CD8-positive, alpha-beta memory T cell (primary cell): ENCODE results near the gene PPP2R2B. TPM values are rescaled to one million over a fixed set of nuclear protein-coding genes. Genes with fewer than 3 reads are reported as not detected.

ENCODE experiments used
- CTCF ChIA-PET: fragments of 350-600 bp; sonication (Branson Sonifier 250); formaldehyde crosslinking; loops from one replicate; lab custom pipeline; 2021; ENCODE audit warnings: antibody characterized with exemption; lab: Charles Lee
- POLR2A ChIA-PET: fragments of 350-600 bp; sonication (Branson Sonifier 250); formaldehyde crosslinking; loops from one replicate; lab custom pipeline; 2021; ENCODE audit warnings: antibody characterized with exemption; lab: Charles Lee
- DNase-seq, 5 donors: peaks; one replicate each; pipeline versions ENCODE4 v3.0.0 to v3.0.0-alpha.2; 2020 to 2022; ENCODE audit warnings: mixed read lengths in 1 of 5
- H3K27ac ChIP-seq: one replicate; pipeline ENCODE4 v1.7.0; 2013; ENCODE audit warnings: low read depth, mild to moderate bottlenecking, low read length, moderate library complexity
- H3K27me3 ChIP-seq: 2 replicates; pipeline ENCODE4 v1.7.0; 2013; ENCODE audit warnings: low read length, mild to moderate bottlenecking; ENCODE audit not compliant: insufficient read depth, poor library complexity, severe bottlenecking
- H3K36me3 ChIP-seq: 2 replicates; pipeline ENCODE4 v1.7.0; 2013; ENCODE audit warnings: mild to moderate bottlenecking, low read length, moderate library complexity; ENCODE audit not compliant: insufficient read depth
- H3K4me1 ChIP-seq: 2 replicates; pipeline ENCODE4 v1.7.0; 2013; ENCODE audit warnings: mild to moderate bottlenecking, low read length, moderate library complexity; ENCODE audit not compliant: insufficient read depth
- H3K4me3 ChIP-seq: 2 replicates; pipeline ENCODE4 v1.7.0; 2013; ENCODE audit warnings: mild to moderate bottlenecking, low read length
- H3K9me3 ChIP-seq: 2 replicates; pipeline ENCODE4 v1.7.0; 2013; ENCODE audit warnings: mild to moderate bottlenecking, low read length
- H3K27ac Mint-ChIP-seq, 8 donors: one replicate each; pipeline ENCODE4 v1.8.0; 2020 to 2021; ENCODE audit warnings: mixed read lengths in 8 of 8, mild to moderate bottlenecking in 6 of 8, inconsistent platforms in 3 of 8, moderate library complexity in 3 of 8
- H3K27me3 Mint-ChIP-seq, 2 donors: one replicate each; pipeline ENCODE4 v1.8.0; 2020 to 2021; ENCODE audit warnings: mixed read lengths in 2 of 2, mild to moderate bottlenecking in 1 of 2, moderate library complexity in 1 of 2
- H3K36me3 Mint-ChIP-seq, 3 donors: one replicate each; pipeline ENCODE4 v1.8.0; 2020 to 2021; ENCODE audit warnings: mixed read lengths in 3 of 3, inconsistent platforms in 1 of 3, mild to moderate bottlenecking in 1 of 3
- H3K4me1 Mint-ChIP-seq, 3 donors: one replicate each; pipeline ENCODE4 v1.8.0; 2020 to 2021; ENCODE audit warnings: mixed read lengths in 3 of 3, inconsistent platforms in 1 of 3, mild to moderate bottlenecking in 1 of 3
- H3K4me3 Mint-ChIP-seq, 7 donors: one replicate each; pipeline ENCODE4 v1.8.0; 2020 to 2021; ENCODE audit warnings: mixed read lengths in 7 of 7, mild to moderate bottlenecking in 6 of 7, moderate library complexity in 4 of 7, inconsistent platforms in 2 of 7
- H3K9me3 Mint-ChIP-seq, 5 donors: one replicate each; pipeline ENCODE4 v1.8.0; 2020 to 2022; ENCODE audit warnings: mixed read lengths in 5 of 5, mild to moderate bottlenecking in 3 of 5, moderate library complexity in 2 of 5, inconsistent platforms in 1 of 5
- polyA plus RNA-seq: library from polyadenylated mRNA; unstranded; fragments of 300-500 nt; fragmentation: Illumina TruSeq; gene quantifications from one replicate; pipeline ENCODE4 v1.2.3, GENCODE V29; 2021
- total RNA-seq, 2 experiments: library from RNA; stranded (reverse); gene quantifications; one replicate each; pipeline ENCODE4 v1.2.3, GENCODE V29; 2021

PPP2R2B gene
- total and polyA plus RNA-seq, 3 experiments from 2014 or later, result 2.3 to 29.7 (median 4.2) TPM

- H3K27ac ChIP-seq, result no peak overlapping the region
- H3K36me3 Mint-ChIP-seq, result peaks cover 8 to 34% (median 8%) of the 10 kb centered on the region in 3 donors
- CTCF ChIA-PET, result interaction anchor here (1.2 kb wide), 1 partner anchor 167 kb away, joined by 3 read pairs; no protein-coding TSS in a partner anchor
- H3K4me3 ChIP-seq, result no peak overlapping the region
- H3K9me3 ChIP-seq, result no peaks in the 10 kb centered on the region
- no peak overlapping the region for H3K4me3 Mint-ChIP-seq
- peak overlapping the region in 1 of 8 donors; percentile 65 for H3K27ac Mint-ChIP-seq
- H3K9me3 Mint-ChIP-seq, result no peaks in the 10 kb centered on the region
- POLR2A ChIA-PET, result no interaction called here
- no peak for DNase-seq
- H3K36me3 ChIP-seq, result no peaks in the 10 kb centered on the region
- H3K4me1 ChIP-seq, result no peaks in the 10 kb centered on the region
- no peaks in the 10 kb centered on the region for H3K27me3 Mint-ChIP-seq
- H3K4me1 Mint-ChIP-seq, result peaks cover 13 to 41% (median 30%) of the 10 kb centered on the region in 3 donors
- no peaks in the 10 kb centered on the region for H3K27me3 ChIP-seq
These were observed 178.7 kb downstream of the PPP2R2B start for GRCh38 chr5:146699664-146700418.

DNA sequence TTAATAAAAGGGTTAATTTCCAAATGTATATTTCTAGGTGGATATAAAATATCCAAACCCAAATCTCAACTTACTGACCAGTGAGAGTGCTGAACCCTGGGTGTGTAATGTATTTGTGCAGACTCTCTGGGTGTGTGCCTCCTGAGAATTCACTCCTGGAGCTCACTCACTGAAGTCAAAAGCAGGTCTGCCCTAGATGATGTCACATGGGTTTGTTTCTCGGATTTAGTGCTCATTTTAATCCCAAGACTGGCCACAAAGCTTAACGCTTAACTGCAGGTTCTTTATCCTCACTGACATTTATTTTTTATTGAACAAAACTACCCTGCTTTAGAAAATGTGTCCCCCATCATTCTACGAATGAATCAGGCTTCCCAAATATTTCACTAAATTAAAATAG is 179.4 kb downstream of the PPP2R2B start:
- POLR2A ChIA-PET, result no interaction called here
- CTCF ChIA-PET, result interaction anchor here (1.2 kb wide), 1 partner anchor 166 kb away, joined by 3 read pairs; no protein-coding TSS in a partner anchor

DNA sequence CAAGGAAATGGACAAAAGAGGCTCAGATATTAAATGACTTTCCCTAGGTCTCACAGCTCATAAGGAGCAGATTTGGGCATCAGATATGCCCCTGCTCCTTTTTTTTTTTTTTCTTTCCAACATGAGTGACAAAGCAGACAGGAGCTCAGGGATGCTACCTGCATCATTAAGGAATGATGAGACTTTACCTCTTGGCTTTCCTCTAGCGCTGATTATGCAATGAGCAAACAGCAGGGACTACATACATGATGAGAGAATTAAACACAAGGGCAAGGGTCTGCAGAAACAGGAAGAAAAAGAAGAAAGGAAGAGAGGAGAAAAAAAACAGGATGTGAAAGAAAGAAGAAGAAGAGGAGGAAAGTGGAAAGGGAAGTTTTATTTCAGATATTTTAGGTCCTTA is 179.9 kb downstream of the PPP2R2B start:
- Mint-ChIP-seq H3K4me3 (no peak overlapping the region), H3K36me3 (peaks cover 8 to 42% (median 16%) of the 10 kb centered on the region in 3 donors), H3K9me3 (no peaks in the 10 kb centered on the region), H3K27me3 (no peaks in the 10 kb centered on the region), H3K27ac (peak overlapping the region in 1 of 8 donors; percentile 7), H3K4me1 (peaks cover 10 to 29% (median 21%) of the 10 kb centered on the region in 3 donors)
- Histone ChIP-seq H3K27ac (no peak overlapping the region), H3K27me3 (no peaks in the 10 kb centered on the region), H3K9me3 (no peaks in the 10 kb centered on the region), H3K4me1 (no peaks in the 10 kb centered on the region), H3K4me3 (no peak overlapping the region), H3K36me3 (no peaks in the 10 kb centered on the region)
- ChIA-PET POLR2A (no interaction called here), CTCF (interaction anchor here (1.2 kb wide), 1 partner anchor 166 kb away, joined by 3 read pairs; no protein-coding TSS in a partner anchor)
- no peak for DNase-seq

More for the DNA sequence above, 179.4 kb downstream of the PPP2R2B start:
- Mint-ChIP-seq H3K36me3 (peaks cover 8 to 37% (median 11%) of the 10 kb centered on the region in 3 donors), H3K27ac (no peak overlapping the region), H3K9me3 (no peaks in the 10 kb centered on the region), H3K27me3 (no peaks in the 10 kb centered on the region), H3K4me3 (no peak overlapping the region), H3K4me1 (peaks cover 13 to 34% (median 26%) of the 10 kb centered on the region in 3 donors)
- Histone ChIP-seq H3K9me3 (no peaks in the 10 kb centered on the region), H3K36me3 (no peaks in the 10 kb centered on the region), H3K27me3 (no peaks in the 10 kb centered on the region), H3K4me1 (no peaks in the 10 kb centered on the region), H3K4me3 (no peak overlapping the region), H3K27ac (no peak overlapping the region)
- no peak for DNase-seq

GRCh38 chr5:146697211-146697610 is 181.3 kb downstream of the PPP2R2B start:
- Histone ChIP-seq H3K9me3 (no peaks in the 10 kb centered on the region), H3K36me3 (no peaks in the 10 kb centered on the region), H3K27ac (no peak overlapping the region), H3K4me1 (no peaks in the 10 kb centered on the region), H3K27me3 (no peaks in the 10 kb centered on the region), H3K4me3 (no peak overlapping the region)
- H3K27me3 Mint-ChIP-seq, result no peaks in the 10 kb centered on the region
- H3K36me3 Mint-ChIP-seq, result peaks cover 8 to 49% (median 18%) of the 10 kb centered on the region in 3 donors
- H3K4me1 Mint-ChIP-seq, result peaks cover 1 to 15% (median 9%) of the 10 kb centered on the region in 3 donors
- no peak overlapping the region for H3K4me3 Mint-ChIP-seq
- POLR2A ChIA-PET, result no interaction called here
- no peak for DNase-seq
- CTCF ChIA-PET, result no interaction called here
- no peak overlapping the region for H3K27ac Mint-ChIP-seq
- H3K9me3 Mint-ChIP-seq, result no peaks in the 10 kb centered on the region

GRCh38 chr5:146695646-146696045 is 182.9 kb downstream of the PPP2R2B start:
- Histone ChIP-seq H3K9me3 (no peaks in the 10 kb centered on the region), H3K27ac (no peak overlapping the region), H3K4me1 (no peaks in the 10 kb centered on the region), H3K4me3 (no peak overlapping the region), H3K36me3 (no peaks in the 10 kb centered on the region), H3K27me3 (no peaks in the 10 kb centered on the region)
- ChIA-PET POLR2A (no interaction called here), CTCF (no interaction called here)
- Mint-ChIP-seq H3K36me3 (peaks cover 11 to 61% (median 27%) of the 10 kb centered on the region in 3 donors), H3K27ac (no peak overlapping the region), H3K4me1 (peaks cover 1 to 9% (median 9%) of the 10 kb centered on the region in 3 donors), H3K9me3 (no peaks in the 10 kb centered on the region), H3K27me3 (no peaks in the 10 kb centered on the region), H3K4me3 (no peak overlapping the region)
- no peak for DNase-seq

DNA sequence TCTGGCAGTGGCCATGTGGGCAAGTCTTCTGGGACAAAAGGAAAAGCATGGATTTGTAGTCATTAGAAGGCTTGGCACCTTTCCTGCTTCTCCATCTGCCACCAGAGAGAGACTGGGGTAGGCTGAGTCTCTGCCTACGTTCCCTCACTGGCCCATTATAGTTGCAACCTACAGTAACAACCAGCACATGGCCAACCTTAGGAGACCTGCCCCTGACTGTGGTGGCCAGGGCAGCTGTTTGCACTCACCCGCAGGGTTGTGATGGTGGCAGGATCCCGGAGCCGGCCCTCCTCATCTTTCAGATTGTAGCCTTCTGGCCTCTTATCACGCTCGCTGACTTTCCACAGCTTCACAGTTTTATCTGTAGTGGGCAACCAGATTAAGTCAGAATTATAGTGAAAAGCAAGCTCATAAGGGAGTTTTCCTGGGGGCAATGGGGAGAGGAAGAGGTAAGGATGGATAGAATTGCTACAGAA is 187.6 kb downstream of the PPP2R2B start:
- no peaks in the 10 kb centered on the region for H3K9me3 ChIP-seq
- no peaks in the 10 kb centered on the region for H3K4me1 Mint-ChIP-seq
- no peaks in the 10 kb centered on the region for H3K27me3 Mint-ChIP-seq
- POLR2A ChIA-PET, result no interaction called here
- no peaks in the 10 kb centered on the region for H3K27me3 ChIP-seq
- H3K4me3 Mint-ChIP-seq, result no peak overlapping the region
- DNase-seq, result no peak
- H3K27ac Mint-ChIP-seq, result no peak overlapping the region
- H3K9me3 Mint-ChIP-seq, result no peaks in the 10 kb centered on the region
- CTCF ChIA-PET, result no interaction called here
- H3K36me3 ChIP-seq, result no peaks in the 10 kb centered on the region
- no peak overlapping the region for H3K4me3 ChIP-seq
- H3K36me3 Mint-ChIP-seq, result peaks cover 18 to 59% (median 22%) of the 10 kb centered on the region in 3 donors
- no peak overlapping the region for H3K27ac ChIP-seq
- H3K4me1 ChIP-seq, result no peaks in the 10 kb centered on the region

DNA sequence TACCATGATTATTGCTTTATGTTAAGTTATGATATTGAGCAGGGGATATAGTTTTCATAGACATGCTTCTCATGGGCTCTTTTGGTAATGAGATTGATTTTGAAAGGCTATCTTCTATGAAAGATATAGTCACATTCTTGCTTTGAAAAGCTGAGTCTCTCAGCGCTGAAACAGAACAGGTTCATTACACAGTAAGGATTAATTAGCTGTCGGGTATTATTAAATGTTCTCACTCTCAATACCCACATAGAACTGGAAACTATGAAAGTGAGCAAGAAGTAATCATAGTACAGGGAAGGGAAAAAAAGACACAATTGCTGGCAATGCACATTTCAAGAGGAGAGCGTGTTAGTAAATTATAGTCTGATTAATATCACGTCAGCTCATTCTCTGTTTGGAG is 190.9 kb downstream of the PPP2R2B start:
- no peak overlapping the region for H3K4me3 ChIP-seq
- Mint-ChIP-seq H3K36me3 (peaks cover 14 to 63% (median 24%) of the 10 kb centered on the region in 3 donors), H3K27me3 (no peaks in the 10 kb centered on the region), H3K4me3 (no peak overlapping the region), H3K27ac (no peak overlapping the region), H3K9me3 (no peaks in the 10 kb centered on the region), H3K4me1 (peaks cover 0 to under 1% (median 0%) of the 10 kb centered on the region in 3 donors)
- DNase-seq, result no peak
- no peaks in the 10 kb centered on the region for H3K36me3 ChIP-seq
- H3K4me1 ChIP-seq, result no peaks in the 10 kb centered on the region
- H3K27ac ChIP-seq, result no peak overlapping the region
- ChIA-PET CTCF (no interaction called here), POLR2A (no interaction called here)
- no peaks in the 10 kb centered on the region for H3K9me3 ChIP-seq
- H3K27me3 ChIP-seq, result no peaks in the 10 kb centered on the region

GRCh38 chr5:146683861-146684260 is 194.7 kb downstream of the PPP2R2B start:
- CTCF ChIA-PET, result interaction anchor here (1.7 kb wide), 1 partner anchor 51 kb away, joined by 4 read pairs; no protein-coding TSS in a partner anchor
- Histone ChIP-seq H3K4me3 (no peak overlapping the region), H3K9me3 (no peaks in the 10 kb centered on the region), H3K36me3 (no peaks in the 10 kb centered on the region), H3K4me1 (no peaks in the 10 kb centered on the region), H3K27me3 (no peaks in the 10 kb centered on the region), H3K27ac (no peak overlapping the region)
- H3K9me3 Mint-ChIP-seq, result peaks cover 0 to 2% (median 0%) of the 10 kb centered on the region in 5 donors
- no peak overlapping the region for H3K4me3 Mint-ChIP-seq
- H3K27ac Mint-ChIP-seq, result no peak overlapping the region
- DNase-seq, result no peak
- POLR2A ChIA-PET, result no interaction called here
- H3K4me1 Mint-ChIP-seq, result peaks cover 0 to 2% (median 0%) of the 10 kb centered on the region in 3 donors
- no peaks in the 10 kb centered on the region for H3K27me3 Mint-ChIP-seq
- H3K36me3 Mint-ChIP-seq, result peaks cover 0 to 38% (median 18%) of the 10 kb centered on the region in 3 donors
